OCI-LY3 (cell line): ENCODE measurements around the gene ZNF92.

Source experiments
- CTCF ChIP-seq: fragments of 200-600, 300-600 bp; sonication (generic); IDR thresholded peaks from 2 replicates; pipeline ENCODE4 v1.5.1; 2014; ENCODE audit warnings: antibody characterized with exemption, low read length, low read depth
- EZH2phosphoT487 ChIP-seq: fragments of 200-600 bp; shearing (Covaris generic); IDR thresholded peaks from 2 replicates; pipeline ENCODE4 v1.6.1; 2018; ENCODE audit warnings: antibody characterized with exemption, mixed run types, low read depth

DNA sequence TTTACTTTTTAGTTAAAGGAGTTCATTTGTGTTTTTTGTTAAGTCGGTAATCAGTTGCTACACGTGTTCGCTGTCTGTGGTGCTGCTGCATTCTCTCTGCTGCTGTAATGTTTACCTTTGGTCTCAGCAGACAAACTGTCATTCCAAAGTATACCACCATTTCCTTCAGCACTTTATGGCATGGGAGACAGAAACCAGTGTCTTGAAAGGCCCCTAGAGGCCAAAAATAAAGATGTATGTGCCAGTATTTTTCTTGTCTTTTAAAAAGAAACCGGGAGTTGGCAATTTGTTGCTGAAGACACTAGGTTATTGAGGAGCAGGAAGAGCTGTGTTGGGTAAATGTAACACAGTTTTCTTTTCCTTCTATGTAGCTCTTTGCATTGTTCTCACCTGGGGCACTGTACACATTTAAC lies 24.1 kb downstream of the ZNF92 start:
- no peak for TF ChIP-seq CTCF
- TF ChIP-seq EZH2phosphoT487 = no peak
